Cortex of kidney (tissue), 1 donor: ENCODE measurements around the gene RAPGEF1.

Experiments
- DNase-seq: peaks from one replicate; lab custom pipeline; 2025; lab: John Stamatoyannopoulos, UW

RAPGEF1 gene

DNA sequence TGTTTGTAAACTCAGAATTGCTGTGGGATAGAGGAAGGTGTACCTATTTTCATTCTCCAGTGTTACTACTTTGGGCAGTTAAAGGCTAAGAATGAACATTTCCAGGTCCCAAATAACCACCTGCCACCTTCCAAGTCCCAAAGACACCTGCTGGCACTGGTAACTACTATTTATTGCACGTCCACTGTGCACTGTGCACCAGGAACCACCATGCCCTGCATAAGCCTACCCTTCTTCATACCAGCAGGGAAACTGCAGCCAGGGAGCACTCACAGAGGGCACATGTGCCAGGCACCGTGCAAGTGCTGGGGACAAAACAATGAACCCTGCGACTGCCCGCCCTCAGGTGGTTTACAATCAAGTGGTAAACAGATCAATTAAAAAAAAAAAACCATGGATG lies 34.9 kb downstream of the RAPGEF1 start:
- no peak for DNase-seq

- no peak for DNase-seq
Measured at GRCh38 chr9:131704141-131704983, 35.5 kb downstream of the RAPGEF1 start.

GRCh38 chr9:131703697-131704096 lies 36.2 kb downstream of the RAPGEF1 start:
- no peak for DNase-seq

DNA sequence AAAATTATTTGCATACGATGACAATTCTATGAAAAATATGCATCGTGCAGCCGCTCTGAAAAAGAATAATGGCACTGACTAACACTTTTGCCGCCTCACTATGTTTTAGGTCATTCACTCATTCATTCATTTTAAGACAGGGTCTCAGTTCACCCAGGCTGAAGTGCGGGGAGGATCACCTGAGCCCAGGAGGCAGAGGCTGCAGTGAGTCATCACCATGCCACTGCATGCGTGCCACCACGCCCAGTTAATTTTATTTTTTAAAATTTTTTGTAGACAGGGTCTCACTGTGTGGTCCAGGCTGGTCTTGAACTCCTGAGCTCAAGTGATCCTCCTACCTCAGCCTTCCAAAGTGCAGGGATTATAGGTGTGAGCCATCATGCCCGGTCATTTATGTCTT lies 37.0 kb downstream of the RAPGEF1 start:
- DNase-seq, result no peak

- no peak for DNase-seq
Measured at GRCh38 chr9:131701789-131702337, 38.0 kb downstream of the RAPGEF1 start.

DNA sequence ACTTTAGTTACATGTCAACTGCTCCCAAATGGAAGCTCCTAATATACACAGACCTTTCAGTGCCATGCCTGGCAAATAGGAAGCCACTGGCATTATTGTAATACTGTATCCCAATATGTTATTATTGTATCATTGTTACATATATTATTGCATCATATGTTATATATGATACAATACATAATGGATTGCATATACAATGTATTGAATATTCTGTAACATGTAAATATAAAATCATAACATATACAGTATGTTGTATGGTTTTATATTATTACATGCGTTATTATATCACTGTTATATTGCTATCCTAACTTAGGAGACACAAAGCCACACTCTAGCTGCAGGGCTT lies 38.5 kb downstream of the RAPGEF1 start:
- no peak for DNase-seq

- no peak for DNase-seq
Measured at GRCh38 chr9:131700765-131701435, 39.0 kb downstream of the RAPGEF1 start.

DNA sequence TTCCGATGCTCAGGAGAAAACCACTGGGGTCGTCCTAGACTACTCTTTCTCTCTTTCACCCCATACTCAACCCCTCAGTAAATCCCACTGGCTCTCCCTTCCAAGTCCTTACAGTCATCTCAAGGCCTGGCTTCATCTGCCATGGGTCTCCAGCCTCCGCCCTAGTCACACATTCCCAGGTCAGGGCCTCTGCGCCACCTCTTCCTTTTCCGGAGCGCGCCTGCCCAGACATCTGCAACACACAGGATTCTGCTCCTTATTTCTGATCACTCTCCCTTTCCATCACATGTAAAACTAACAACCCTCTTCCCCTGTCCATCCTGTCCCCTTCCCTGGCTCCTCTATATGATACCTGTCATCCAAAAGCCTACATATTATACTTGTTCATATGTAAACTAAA lies 39.8 kb downstream of the RAPGEF1 start:
- DNase-seq, result no peak

DNA sequence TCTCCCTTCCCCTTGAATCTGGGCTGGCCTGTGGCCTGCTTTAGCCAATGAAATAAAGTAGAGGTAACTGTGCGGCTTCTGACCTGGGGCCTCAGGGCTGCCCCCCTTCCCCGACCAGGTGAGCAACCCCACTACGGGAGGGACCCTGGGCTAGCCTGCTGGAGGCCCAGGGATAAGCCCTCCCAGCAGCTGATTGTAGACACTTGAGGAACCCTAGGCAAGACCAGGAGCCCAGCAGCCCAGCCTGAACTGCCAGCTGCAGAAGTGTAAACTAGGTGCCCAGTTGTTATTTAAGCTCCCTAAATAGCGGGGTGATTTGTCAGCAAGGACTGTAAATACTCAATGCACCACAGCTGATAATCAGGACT lies 41.3 kb downstream of the RAPGEF1 start:
- no peak for DNase-seq

DNA sequence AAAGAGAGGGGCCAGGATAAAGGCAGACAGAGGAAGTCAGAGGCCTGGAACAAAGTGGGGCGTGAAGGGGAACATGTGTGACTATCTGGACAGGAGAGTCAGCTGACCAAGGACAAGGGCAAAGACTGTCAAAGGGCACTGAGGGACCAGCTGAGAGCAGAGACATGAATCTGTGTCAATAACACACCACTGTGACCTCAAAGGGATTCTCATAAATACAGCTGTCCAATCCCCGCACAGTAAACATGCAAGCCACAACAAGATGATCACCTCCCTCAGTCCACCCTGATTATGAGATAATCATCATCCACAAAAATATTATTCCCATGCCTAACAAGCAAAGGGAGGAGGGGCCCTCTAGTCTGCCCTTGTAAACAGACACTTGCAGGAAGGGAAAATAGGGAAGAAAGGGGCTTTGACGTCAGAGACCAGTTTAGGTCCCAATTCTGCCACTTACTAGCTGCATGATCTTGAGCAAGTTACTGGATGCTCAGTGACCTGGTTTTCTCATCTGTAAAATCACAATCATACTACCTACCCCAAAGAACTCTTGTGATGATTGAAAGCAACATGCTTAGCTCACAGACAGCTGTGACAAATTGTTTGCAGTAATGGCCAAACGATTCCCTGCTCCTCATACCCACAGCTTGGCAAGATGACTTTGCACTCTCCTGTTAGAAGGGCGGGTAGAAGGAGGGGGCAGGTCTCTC lies 41.8 kb downstream of the RAPGEF1 start:
- no peak for DNase-seq

DNA sequence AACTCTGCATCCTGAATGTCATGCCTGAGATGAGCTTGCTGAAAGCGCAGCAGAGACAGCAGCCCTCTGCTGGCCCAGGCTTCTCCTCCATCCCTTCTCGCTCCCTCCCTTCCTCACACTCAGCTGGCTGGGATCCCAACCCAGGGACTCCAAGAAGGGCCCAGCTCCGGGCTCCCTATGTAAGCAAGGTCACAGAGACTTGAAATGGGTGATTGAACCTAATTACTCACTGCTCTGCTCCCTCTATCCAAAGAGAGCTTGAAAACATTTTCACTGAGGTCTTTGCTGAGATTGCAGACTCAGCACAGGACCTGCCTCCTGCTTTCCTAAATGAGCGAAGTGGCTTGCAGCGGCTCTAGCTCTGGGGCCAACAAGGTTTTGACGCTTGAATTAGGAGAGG lies 42.8 kb downstream of the RAPGEF1 start:
- DNase-seq, result no peak

- DNase-seq, result no peak
Measured at GRCh38 chr9:131695836-131696460, 43.9 kb downstream of the RAPGEF1 start.

GRCh38 chr9:131695366-131695765 lies 44.5 kb downstream of the RAPGEF1 start:
- no peak for DNase-seq

DNA sequence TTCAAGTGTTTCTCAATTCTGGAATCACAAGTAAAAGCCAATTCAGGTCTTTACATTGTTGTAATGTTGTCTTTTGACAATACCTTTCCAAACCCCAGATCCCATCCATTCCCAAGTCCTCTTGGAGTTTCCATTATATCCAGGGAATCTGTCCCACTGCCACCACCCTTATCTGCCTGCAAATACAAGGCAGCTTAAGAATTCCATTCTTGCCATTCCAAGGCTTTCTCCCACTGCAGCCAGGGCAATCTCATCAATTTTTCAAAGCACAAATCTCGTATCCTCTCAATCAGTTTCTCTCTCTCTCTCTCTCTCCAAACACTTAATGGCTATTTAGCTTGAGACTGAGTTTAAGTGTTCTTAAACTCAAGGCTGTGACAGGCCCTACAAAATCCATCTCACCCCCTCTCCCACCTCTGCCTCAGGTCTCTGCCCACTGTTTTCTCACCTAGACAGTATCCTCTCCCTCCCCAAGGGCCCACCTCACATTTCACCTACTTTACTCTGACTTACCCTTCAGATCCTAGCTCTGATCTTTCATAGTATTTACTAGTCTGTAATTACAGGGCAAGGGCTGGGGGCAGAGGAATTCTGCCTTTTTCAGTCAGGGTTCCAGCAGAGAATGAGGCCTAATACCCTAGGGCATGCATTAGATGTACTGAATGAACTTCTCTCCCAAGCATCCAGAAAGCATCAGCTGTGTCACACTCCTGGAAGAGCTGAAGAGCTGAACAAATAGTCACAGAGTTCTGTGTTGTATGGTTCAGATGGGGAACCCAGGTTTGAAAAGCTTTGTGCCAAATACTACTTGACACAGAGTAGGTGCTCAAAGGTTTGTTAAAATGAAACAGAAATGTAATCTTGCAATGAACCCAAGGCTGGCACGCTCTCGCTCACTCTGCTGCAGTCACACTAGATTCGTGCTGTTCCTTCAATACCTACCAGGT lies 46.0 kb downstream of the RAPGEF1 start:
- DNase-seq, result no peak

DNA sequence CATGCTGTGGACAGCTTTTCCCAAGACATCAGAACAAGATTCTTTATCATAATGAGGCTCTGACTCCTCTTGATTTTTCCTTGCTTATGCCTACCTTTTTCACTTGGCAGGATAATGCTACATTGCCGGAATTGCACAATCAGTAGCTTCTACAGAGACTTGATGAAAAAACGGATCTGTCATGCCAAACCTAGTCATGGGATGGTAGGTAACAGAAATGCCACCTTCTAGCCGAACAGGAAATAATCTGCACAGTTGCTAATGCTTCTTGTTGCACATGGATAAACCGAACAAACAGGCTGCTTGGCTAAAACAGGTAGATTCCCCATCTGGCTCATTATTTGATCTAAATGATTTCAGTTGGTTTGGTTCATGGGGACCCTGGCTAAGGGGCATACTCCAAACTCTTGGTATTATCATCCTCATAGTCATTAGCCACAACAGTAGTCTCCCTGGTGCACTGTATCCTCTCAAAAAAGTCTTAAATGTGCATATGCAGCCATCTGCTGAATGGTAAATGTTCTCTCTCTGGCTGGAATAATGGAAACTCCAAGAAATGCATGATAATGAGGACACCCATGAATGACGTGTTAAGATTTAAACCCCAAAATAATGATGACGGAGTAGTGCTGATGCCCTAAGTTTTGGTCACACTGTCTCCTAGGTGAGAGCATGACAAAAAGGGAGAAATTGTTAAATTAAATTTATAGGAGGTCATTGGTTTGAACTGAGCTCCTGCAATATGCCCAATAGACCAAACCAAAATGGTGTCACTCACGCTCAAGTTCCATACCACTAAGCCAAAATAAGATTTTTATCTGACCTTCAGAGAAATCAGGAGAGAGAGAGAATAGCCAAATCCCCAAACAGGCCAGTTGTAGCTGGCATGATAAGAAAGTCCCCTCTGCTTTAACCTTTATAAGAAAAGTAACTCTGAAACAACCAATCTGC lies 47.0 kb downstream of the RAPGEF1 start:
- no peak for DNase-seq

DNA sequence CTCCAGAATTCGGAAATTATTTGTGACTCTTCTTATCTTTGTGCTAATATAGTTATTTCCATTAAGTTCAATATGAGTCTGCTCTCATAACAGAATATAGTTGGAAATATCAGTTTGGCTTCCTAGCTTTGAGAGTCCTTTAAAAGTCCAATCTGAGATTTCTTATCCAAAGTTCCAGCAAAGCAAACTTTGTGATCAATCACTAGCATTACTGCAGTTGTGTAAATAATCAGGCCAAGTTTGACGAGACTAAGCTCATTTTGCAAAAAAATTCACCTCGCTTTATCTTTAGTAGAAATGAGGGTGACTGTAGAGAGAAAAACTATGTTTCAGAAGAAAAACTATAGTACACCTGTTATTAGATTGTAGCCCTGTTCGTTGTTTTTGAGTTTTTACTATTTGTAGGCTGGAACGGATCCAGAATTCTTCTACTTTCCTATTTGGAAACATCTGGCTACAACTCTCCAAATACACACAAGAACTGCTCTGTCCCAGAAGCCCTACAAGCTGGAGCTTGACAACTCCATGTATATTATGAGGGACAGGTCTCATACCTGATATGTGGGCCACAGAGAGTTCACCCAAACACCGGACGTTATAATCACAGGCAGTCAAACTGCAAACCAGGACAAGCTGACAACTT lies 47.8 kb downstream of the RAPGEF1 start:
- no peak for DNase-seq

DNA sequence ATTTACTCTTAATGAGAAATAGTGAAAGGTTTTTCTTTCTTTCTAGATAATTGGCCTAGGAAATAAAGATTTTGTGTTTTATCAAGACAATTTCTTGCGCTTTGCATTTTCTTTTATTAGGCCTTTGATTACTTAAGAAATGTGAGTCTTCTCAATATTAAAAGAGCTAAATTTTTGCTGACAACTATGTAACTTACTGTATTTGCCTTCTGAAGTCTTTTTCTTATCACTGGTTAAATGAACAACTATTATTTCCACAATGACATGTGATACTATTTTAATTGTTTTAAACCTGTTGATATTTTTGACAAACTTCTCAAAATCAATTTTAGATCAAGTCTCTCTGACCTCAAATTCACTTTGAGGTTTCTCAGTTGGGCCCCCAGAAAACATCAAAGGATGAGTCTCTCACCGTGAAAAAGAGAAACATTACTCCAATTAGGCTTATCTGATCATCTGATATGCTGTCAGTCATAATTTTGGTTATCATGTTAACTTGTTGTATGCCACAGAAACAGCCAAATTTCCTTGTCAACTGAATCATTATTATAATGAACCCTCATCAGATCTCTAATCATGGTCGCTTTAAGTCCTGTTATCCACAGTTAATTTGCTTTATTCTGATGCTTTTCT lies 48.8 kb downstream of the RAPGEF1 start:
- no peak for DNase-seq

GRCh38 chr9:131690462-131690861 lies 49.4 kb downstream of the RAPGEF1 start:
- no peak for DNase-seq

GRCh38 chr9:131688377-131688776 lies 51.5 kb downstream of the RAPGEF1 start:
- DNase-seq, result no peak
